ENCODE measurements around the gene CCT2.

DNA sequence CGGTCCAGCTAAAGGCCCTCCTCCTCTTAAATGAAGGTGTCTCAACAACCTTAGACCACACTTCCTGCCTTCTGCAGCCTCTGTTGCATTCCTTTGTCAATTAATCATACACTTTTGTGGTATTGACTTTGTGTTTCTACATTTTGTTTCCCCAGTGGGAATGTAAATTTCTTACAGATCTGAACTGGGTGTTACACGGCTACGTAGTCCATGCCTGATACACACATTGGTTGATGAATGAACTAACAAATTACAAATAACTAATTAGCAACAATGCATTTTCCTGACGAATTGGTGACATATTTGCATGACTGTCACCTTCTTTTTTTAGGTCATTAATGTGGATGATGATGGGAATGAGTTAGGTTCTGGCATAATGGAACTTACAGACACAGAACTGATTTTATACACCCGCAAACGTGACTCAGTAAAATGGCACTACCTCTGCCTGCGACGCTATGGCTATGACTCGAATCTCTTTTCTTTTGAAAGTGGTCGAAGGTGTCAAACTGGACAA, 15.2 kb upstream of the CCT2 start:
- TF ChIP-seq, protein P1, sequence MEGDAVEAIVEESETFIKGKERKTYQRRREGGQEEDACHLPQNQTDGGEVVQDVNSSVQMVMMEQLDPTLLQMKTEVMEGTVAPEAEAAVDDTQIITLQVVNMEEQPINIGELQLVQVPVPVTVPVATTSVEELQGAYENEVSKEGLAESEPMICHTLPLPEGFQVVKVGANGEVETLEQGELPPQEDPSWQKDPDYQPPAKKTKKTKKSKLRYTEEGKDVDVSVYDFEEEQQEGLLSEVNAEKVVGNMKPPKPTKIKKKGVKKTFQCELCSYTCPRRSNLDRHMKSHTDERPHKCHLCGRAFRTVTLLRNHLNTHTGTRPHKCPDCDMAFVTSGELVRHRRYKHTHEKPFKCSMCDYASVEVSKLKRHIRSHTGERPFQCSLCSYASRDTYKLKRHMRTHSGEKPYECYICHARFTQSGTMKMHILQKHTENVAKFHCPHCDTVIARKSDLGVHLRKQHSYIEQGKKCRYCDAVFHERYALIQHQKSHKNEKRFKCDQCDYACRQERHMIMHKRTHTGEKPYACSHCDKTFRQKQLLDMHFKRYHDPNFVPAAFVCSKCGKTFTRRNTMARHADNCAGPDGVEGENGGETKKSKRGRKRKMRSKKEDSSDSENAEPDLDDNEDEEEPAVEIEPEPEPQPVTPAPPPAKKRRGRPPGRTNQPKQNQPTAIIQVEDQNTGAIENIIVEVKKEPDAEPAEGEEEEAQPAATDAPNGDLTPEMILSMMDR (conservative IDR thresholded peaks at IDR 0.05 in 1 of 2, IDR thresholded peaks at IDR 0.05 in 1 of 2; ENCODE audit: low read depth in 1 of 2, low read length in 2 of 2), result no peak
- TF ChIP-seq EZH2 (IDR thresholded peaks at IDR 0.05; ENCODE audit: low read length, missing control alignments), result no peak
